GM23338 (cell line): ENCODE data around the gene PTP4A2. TPM values are rescaled to one million over a fixed set of nuclear protein-coding genes. Genes with fewer than 3 reads are reported as not detected.

Source experiments
- ATAC-seq: fragments of 200-7000 bp; cut with Tn5 transposase; 3 replicates; pipeline ENCODE4 v1.9.1; 2020
- DNase-seq: peaks from one replicate; pipeline ENCODE4 v3.0.0-alpha.2; 2015; ENCODE audit warnings: low spot score
- H2AFZ ChIP-seq: fragments of 200-600 bp; sonication (generic); 2 replicates; pipeline ENCODE4 v1.8.0; 2016; ENCODE audit warnings: antibody characterized with exemption, mild to moderate bottlenecking, moderate library complexity
- H3F3A ChIP-seq: fragments of 200-600 bp; sonication (generic); replicated peaks from 2 replicates; pipeline ENCODE4 v1.8.0; 2017; ENCODE audit warnings: antibody characterized with exemption, mixed run types, low read depth
- H3K27ac ChIP-seq: fragments of 200-600 bp; sonication (generic); 2 replicates; pipeline ENCODE4 v1.6.1; 2016; ENCODE audit warnings: low read depth
- H3K27me3 ChIP-seq: fragments of 200-600 bp; sonication (generic); 2 replicates; pipeline ENCODE4 v1.8.0; 2016; ENCODE audit warnings: mild to moderate bottlenecking, mixed run types, moderate library complexity; ENCODE audit not compliant: insufficient read depth
- H3K36me3 ChIP-seq: fragments of 200-600 bp; sonication (generic); 2 replicates; pipeline ENCODE4 v1.8.0; 2016; ENCODE audit warnings: mild to moderate bottlenecking; ENCODE audit not compliant: insufficient read depth
- H3K4me1 ChIP-seq: fragments of 200-600 bp; sonication (generic); 2 replicates; pipeline ENCODE4 v1.8.0; 2016; ENCODE audit warnings: mild to moderate bottlenecking, moderate library complexity; ENCODE audit not compliant: insufficient read depth
- H3K4me2 ChIP-seq: fragments of 200-600 bp; sonication (generic); 2 replicates; pipeline ENCODE4 v1.7.1; 2017; ENCODE audit warnings: mixed run types
- H3K4me3 ChIP-seq: fragments of 200-600 bp; sonication (generic); 2 replicates; pipeline ENCODE4 v1.6.1; 2016; ENCODE audit warnings: mixed run types
- H3K79me2 ChIP-seq: fragments of 200-600 bp; sonication (generic); replicated peaks from 2 replicates; pipeline ENCODE4 v1.8.0; 2017; ENCODE audit warnings: mild to moderate bottlenecking; ENCODE audit not compliant: insufficient read depth
- H3K9me2 ChIP-seq: fragments of 200-600 bp; sonication (generic); 2 replicates; pipeline ENCODE4 v1.8.0; 2017; ENCODE audit not compliant: insufficient read depth
- H4K20me1 ChIP-seq: fragments of 200-600 bp; sonication (generic); replicated peaks from 2 replicates; pipeline ENCODE4 v1.8.0; 2017; ENCODE audit warnings: mild to moderate bottlenecking; ENCODE audit not compliant: insufficient read depth
- H3K27ac Mint-ChIP-seq: 2 replicates; pipeline ENCODE4 v1.8.0; 2020; ENCODE audit warnings: inconsistent platforms, mild to moderate bottlenecking, moderate library complexity, mixed read lengths
- H3K27me3 Mint-ChIP-seq: 3 replicates; pipeline ENCODE4 v1.8.0; 2022; ENCODE audit warnings: low read depth, mild to moderate bottlenecking, moderate library complexity, mixed read lengths, inconsistent platforms; ENCODE audit not compliant: insufficient read depth, poor library complexity
- H3K36me3 Mint-ChIP-seq: 3 replicates; pipeline ENCODE4 v1.8.0; 2021; ENCODE audit warnings: low read depth, mild to moderate bottlenecking, inconsistent platforms, moderate library complexity, mixed read lengths
- H3K4me1 Mint-ChIP-seq: 3 replicates; pipeline ENCODE4 v1.8.0; 2020; ENCODE audit warnings: mild to moderate bottlenecking, inconsistent platforms, mixed read lengths
- H3K4me3 Mint-ChIP-seq: 3 replicates; pipeline ENCODE4 v1.8.0; 2021; ENCODE audit warnings: moderate library complexity, mild to moderate bottlenecking, inconsistent platforms, mixed read lengths
- H3K9me3 Mint-ChIP-seq: 3 replicates; pipeline ENCODE4 v1.8.0; 2020; ENCODE audit warnings: moderate library complexity, mild to moderate bottlenecking, inconsistent platforms, mixed read lengths
- CREB1 ChIP-seq: fragments of 250-450 bp; sonication (Bioruptor Pico); IDR thresholded peaks from 2 replicates; pipeline ENCODE4 v1.5.0; 2020; ENCODE audit warnings: low read depth, mild to moderate bottlenecking, moderate library complexity
- EZH2 ChIP-seq: fragments of 200-600 bp; sonication (generic); IDR thresholded peaks from one replicate; pipeline ENCODE4 v1.8.0; 2017; ENCODE audit warnings: antibody characterized with exemption, mild to moderate bottlenecking, low read depth; ENCODE audit not compliant: unreplicated experiment
- EZH2phosphoT487 ChIP-seq: fragments of 200-600 bp; sonication (generic); IDR thresholded peaks from one replicate; pipeline ENCODE4 v1.8.1; 2018; ENCODE audit warnings: antibody characterized with exemption; ENCODE audit not compliant: unreplicated experiment
- JUNB ChIP-seq: IDR thresholded peaks from one replicate; pipeline ENCODE4 v1.6.1; 2016; ENCODE audit warnings: antibody characterized with exemption; ENCODE audit not compliant: unreplicated experiment
- NANOG ChIP-seq: IDR thresholded peaks from 2 replicates; pipeline ENCODE4 v1.6.1; 2016; ENCODE audit warnings: antibody characterized with exemption, borderline replicate concordance
- POLR2AphosphoS5 ChIP-seq: IDR thresholded peaks from 2 replicates; pipeline ENCODE4 v1.6.1; 2016; ENCODE audit warnings: antibody characterized with exemption, low read depth
- STAT1 ChIP-seq: IDR thresholded peaks from one replicate; pipeline ENCODE4 v1.6.1; 2016; ENCODE audit warnings: antibody characterized with exemption; ENCODE audit not compliant: unreplicated experiment
- ZNF114 ChIP-seq: fragments of 250-450 bp; sonication (Bioruptor Pico); IDR thresholded peaks from 2 replicates; pipeline ENCODE4 v1.5.0; 2020; ENCODE audit warnings: mild to moderate bottlenecking, moderate library complexity
- ZNF331 ChIP-seq: fragments of 250-450 bp; sonication (Bioruptor Pico); IDR thresholded peaks from 2 replicates; pipeline ENCODE4 v1.5.0; 2020; ENCODE audit warnings: low read depth, mild to moderate bottlenecking, moderate library complexity
- polyA plus RNA-seq: library from polyadenylated mRNA; unstranded; fragments of >200 nt; fragmentation: Nextera tagmentation; extraction: Ambion mirVana; gene quantifications from 2 replicates; pipeline ENCODE4 v1.2.1, GENCODE V29; 2016
- total RNA-seq: library from RNA; depleted of rRNA; stranded (reverse); fragments of >200 nt; shearing (Covaris generic); gene quantifications from 2 replicates; pipeline ENCODE4 v1.2.3, GENCODE V29; 2014
- TF ChIP-seq, protein P1 (sequence below): IDR thresholded peaks from one replicate; pipeline ENCODE4 v1.6.1; 2018; ENCODE audit warnings: antibody characterized with exemption; ENCODE audit not compliant: unreplicated experiment
- TF ChIP-seq, protein P2 (sequence below): fragments of 250-450 bp; sonication (Bioruptor Pico); IDR thresholded peaks from 2 replicates; pipeline ENCODE4 v1.5.0; 2020; ENCODE audit warnings: mild to moderate bottlenecking, moderate library complexity
- TF ChIP-seq, protein P3 (sequence below): IDR thresholded peaks from 2 replicates; pipeline ENCODE4 v1.6.1; 2016; ENCODE audit warnings: antibody characterized with exemption
- TF ChIP-seq, protein P4 (sequence below), 2 experiments: fragments of 200-600 bp in 1 of 2; sonication (generic) in 1 of 2; conservative IDR thresholded peaks; 2 replicates each; pipeline versions ENCODE4 v1.5.1 to v1.6.1; 2016 to 2017; ENCODE audit warnings: antibody characterized with exemption in 2 of 2, low read depth in 2 of 2, mild to moderate bottlenecking in 2 of 2, moderate library complexity in 1 of 2

Gene PTP4A2
- total and polyA plus RNA-seq, 2 experiments from 2014 or later: 153 to 260 TPM

DNA sequence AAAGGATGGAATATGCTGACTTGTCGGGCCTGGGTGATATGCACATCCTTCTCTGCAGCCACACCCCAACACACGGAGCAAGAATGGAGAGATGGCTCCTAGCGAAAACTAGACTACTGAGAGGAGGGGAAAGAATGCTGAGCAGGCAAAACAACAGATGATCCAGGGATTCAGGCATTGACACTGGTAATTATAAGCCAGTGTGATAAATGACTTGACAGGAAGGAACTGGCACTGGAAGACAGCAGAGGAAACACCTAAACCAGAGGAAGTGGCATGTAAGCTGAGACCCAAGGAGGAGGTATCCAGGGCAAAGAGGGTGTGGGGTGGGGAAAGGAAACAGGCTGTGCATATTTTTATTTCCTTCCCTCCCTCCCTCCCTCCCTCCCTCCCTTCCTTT, 43.8 kb upstream of the PTP4A2 start:
- H3K27ac Mint-ChIP-seq: no peak overlapping the region
- no peak overlapping the region for H3K4me3 Mint-ChIP-seq
- no peaks in the 10 kb centered on the region for H4K20me1 ChIP-seq
- no peak overlapping the region for H3K4me2 ChIP-seq
- H3K4me1 ChIP-seq: peaks cover 11% of the 10 kb centered on the region; the same call in 1 of the 2 replicates
- ATAC-seq (no peak), DNase-seq (no peak)
- peaks cover 24% of the 10 kb centered on the region for H3K4me1 Mint-ChIP-seq
- H3K9me2 ChIP-seq: no peaks in the 10 kb centered on the region
- TF ChIP-seq STAT1 (no peak), ZNF331 (CRISPR knock-in tag) (no peak), EZH2phosphoT487 (no peak), CREB1 (CRISPR knock-in tag) (no peak), ZNF114 (no peak), JUNB (no peak), POLR2AphosphoS5 (no peak), NANOG (no peak), EZH2 (no peak)
- TF ChIP-seq, protein P1, sequence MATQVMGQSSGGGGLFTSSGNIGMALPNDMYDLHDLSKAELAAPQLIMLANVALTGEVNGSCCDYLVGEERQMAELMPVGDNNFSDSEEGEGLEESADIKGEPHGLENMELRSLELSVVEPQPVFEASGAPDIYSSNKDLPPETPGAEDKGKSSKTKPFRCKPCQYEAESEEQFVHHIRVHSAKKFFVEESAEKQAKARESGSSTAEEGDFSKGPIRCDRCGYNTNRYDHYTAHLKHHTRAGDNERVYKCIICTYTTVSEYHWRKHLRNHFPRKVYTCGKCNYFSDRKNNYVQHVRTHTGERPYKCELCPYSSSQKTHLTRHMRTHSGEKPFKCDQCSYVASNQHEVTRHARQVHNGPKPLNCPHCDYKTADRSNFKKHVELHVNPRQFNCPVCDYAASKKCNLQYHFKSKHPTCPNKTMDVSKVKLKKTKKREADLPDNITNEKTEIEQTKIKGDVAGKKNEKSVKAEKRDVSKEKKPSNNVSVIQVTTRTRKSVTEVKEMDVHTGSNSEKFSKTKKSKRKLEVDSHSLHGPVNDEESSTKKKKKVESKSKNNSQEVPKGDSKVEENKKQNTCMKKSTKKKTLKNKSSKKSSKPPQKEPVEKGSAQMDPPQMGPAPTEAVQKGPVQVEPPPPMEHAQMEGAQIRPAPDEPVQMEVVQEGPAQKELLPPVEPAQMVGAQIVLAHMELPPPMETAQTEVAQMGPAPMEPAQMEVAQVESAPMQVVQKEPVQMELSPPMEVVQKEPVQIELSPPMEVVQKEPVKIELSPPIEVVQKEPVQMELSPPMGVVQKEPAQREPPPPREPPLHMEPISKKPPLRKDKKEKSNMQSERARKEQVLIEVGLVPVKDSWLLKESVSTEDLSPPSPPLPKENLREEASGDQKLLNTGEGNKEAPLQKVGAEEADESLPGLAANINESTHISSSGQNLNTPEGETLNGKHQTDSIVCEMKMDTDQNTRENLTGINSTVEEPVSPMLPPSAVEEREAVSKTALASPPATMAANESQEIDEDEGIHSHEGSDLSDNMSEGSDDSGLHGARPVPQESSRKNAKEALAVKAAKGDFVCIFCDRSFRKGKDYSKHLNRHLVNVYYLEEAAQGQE: no peak
- TF ChIP-seq, protein P2, sequence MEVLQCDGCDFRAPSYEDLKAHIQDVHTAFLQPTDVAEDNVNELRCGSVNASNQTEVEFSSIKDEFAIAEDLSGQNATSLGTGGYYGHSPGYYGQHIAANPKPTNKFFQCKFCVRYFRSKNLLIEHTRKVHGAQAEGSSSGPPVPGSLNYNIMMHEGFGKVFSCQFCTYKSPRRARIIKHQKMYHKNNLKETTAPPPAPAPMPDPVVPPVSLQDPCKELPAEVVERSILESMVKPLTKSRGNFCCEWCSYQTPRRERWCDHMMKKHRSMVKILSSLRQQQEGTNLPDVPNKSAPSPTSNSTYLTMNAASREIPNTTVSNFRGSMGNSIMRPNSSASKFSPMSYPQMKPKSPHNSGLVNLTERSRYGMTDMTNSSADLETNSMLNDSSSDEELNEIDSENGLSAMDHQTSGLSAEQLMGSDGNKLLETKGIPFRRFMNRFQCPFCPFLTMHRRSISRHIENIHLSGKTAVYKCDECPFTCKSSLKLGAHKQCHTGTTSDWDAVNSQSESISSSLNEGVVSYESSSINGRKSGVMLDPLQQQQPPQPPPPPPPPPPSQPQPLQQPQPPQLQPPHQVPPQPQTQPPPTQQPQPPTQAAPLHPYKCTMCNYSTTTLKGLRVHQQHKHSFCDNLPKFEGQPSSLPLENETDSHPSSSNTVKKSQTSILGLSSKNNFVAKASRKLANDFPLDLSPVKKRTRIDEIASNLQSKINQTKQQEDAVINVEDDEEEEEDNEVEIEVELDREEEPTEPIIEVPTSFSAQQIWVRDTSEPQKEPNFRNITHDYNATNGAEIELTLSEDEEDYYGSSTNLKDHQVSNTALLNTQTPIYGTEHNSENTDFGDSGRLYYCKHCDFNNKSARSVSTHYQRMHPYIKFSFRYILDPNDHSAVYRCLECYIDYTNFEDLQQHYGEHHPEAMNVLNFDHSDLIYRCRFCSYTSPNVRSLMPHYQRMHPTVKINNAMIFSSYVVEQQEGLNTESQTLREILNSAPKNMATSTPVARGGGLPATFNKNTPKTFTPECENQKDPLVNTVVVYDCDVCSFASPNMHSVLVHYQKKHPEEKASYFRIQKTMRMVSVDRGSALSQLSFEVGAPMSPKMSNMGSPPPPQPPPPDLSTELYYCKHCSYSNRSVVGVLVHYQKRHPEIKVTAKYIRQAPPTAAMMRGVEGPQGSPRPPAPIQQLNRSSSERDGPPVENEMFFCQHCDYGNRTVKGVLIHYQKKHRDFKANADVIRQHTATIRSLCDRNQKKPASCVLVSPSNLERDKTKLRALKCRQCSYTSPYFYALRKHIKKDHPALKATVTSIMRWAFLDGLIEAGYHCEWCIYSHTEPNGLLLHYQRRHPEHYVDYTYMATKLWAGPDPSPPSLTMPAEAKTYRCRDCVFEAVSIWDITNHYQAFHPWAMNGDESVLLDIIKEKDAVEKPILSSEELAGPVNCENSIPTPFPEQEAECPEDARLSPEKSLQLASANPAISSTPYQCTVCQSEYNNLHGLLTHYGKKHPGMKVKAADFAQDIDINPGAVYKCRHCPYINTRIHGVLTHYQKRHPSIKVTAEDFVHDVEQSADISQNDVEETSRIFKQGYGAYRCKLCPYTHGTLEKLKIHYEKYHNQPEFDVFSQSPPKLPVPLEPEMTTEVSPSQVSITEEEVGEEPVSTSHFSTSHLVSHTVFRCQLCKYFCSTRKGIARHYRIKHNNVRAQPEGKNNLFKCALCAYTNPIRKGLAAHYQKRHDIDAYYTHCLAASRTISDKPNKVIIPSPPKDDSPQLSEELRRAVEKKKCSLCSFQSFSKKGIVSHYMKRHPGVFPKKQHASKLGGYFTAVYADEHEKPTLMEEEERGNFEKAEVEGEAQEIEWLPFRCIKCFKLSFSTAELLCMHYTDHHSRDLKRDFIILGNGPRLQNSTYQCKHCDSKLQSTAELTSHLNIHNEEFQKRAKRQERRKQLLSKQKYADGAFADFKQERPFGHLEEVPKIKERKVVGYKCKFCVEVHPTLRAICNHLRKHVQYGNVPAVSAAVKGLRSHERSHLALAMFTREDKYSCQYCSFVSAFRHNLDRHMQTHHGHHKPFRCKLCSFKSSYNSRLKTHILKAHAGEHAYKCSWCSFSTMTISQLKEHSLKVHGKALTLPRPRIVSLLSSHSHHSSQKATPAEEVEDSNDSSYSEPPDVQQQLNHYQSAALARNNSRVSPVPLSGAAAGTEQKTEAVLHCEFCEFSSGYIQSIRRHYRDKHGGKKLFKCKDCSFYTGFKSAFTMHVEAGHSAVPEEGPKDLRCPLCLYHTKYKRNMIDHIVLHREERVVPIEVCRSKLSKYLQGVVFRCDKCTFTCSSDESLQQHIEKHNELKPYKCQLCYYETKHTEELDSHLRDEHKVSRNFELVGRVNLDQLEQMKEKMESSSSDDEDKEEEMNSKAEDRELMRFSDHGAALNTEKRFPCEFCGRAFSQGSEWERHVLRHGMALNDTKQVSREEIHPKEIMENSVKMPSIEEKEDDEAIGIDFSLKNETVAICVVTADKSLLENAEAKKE (CRISPR knock-in tag): no peak
- TF ChIP-seq, protein P3, sequence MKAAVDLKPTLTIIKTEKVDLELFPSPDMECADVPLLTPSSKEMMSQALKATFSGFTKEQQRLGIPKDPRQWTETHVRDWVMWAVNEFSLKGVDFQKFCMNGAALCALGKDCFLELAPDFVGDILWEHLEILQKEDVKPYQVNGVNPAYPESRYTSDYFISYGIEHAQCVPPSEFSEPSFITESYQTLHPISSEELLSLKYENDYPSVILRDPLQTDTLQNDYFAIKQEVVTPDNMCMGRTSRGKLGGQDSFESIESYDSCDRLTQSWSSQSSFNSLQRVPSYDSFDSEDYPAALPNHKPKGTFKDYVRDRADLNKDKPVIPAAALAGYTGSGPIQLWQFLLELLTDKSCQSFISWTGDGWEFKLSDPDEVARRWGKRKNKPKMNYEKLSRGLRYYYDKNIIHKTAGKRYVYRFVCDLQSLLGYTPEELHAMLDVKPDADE: no peak
- TF ChIP-seq, protein P4, sequence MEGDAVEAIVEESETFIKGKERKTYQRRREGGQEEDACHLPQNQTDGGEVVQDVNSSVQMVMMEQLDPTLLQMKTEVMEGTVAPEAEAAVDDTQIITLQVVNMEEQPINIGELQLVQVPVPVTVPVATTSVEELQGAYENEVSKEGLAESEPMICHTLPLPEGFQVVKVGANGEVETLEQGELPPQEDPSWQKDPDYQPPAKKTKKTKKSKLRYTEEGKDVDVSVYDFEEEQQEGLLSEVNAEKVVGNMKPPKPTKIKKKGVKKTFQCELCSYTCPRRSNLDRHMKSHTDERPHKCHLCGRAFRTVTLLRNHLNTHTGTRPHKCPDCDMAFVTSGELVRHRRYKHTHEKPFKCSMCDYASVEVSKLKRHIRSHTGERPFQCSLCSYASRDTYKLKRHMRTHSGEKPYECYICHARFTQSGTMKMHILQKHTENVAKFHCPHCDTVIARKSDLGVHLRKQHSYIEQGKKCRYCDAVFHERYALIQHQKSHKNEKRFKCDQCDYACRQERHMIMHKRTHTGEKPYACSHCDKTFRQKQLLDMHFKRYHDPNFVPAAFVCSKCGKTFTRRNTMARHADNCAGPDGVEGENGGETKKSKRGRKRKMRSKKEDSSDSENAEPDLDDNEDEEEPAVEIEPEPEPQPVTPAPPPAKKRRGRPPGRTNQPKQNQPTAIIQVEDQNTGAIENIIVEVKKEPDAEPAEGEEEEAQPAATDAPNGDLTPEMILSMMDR (conservative IDR thresholded peaks at IDR 0.05; ENCODE audit: low read depth in 2 of 2): no peak
- H3K79me2 ChIP-seq: no peaks in the 10 kb centered on the region
- H3K27me3 Mint-ChIP-seq: peaks cover 11% of the 10 kb centered on the region
- no peaks in the 10 kb centered on the region for H3K36me3 ChIP-seq
- H3K36me3 Mint-ChIP-seq: no peaks in the 10 kb centered on the region
- H3F3A ChIP-seq: 0 out of 2 replicates have a peak, but pooled peaks cover 3% of the 10 kb centered on the region
- peak overlapping the region; percentile 18; the same call in 1 of the 2 replicates for H2AFZ ChIP-seq
- no peak overlapping the region for H3K27ac ChIP-seq
- no peaks in the 10 kb centered on the region; the same call in 2 of the 3 replicates for H3K9me3 Mint-ChIP-seq
- no peaks in the 10 kb centered on the region for H3K27me3 ChIP-seq
- no peak overlapping the region for H3K4me3 ChIP-seq
